Suprapubic skin (tissue), 4 donors: ENCODE data around the gene ZNF532.

Experiments used
- EP300 ChIP-seq: sonication (generic); formaldehyde crosslinking; IDR thresholded peaks from one replicate; pipeline ENCODE4 v1.6.1; 2017; ENCODE audit warnings: antibody characterized with exemption
- POLR2A ChIP-seq, 2 donors: fragments of 450-650 bp; IDR thresholded peaks; one replicate each; pipeline ENCODE4 v1.6.1; 2017; ENCODE audit warnings: antibody characterized with exemption in 2 of 2, mild to moderate bottlenecking in 2 of 2, moderate library complexity in 2 of 2
- POLR2AphosphoS5 ChIP-seq, 3 donors: sonication (generic); formaldehyde crosslinking; IDR thresholded peaks; one replicate each; pipeline ENCODE4 v1.6.1; 2017; ENCODE audit warnings: antibody characterized with exemption in 3 of 3
- TF ChIP-seq, protein P1 (sequence below), 2 donors: fragments of 200-600 bp in 1 of 2; fragments of 450-650 bp in 1 of 2; sonication (generic) in 1 of 2; IDR thresholded peaks; one replicate each; pipeline ENCODE4 v1.5.1; 2016 to 2019; ENCODE audit warnings: antibody characterized with exemption in 2 of 2, mild to moderate bottlenecking in 1 of 2, moderate library complexity in 1 of 2

DNA sequence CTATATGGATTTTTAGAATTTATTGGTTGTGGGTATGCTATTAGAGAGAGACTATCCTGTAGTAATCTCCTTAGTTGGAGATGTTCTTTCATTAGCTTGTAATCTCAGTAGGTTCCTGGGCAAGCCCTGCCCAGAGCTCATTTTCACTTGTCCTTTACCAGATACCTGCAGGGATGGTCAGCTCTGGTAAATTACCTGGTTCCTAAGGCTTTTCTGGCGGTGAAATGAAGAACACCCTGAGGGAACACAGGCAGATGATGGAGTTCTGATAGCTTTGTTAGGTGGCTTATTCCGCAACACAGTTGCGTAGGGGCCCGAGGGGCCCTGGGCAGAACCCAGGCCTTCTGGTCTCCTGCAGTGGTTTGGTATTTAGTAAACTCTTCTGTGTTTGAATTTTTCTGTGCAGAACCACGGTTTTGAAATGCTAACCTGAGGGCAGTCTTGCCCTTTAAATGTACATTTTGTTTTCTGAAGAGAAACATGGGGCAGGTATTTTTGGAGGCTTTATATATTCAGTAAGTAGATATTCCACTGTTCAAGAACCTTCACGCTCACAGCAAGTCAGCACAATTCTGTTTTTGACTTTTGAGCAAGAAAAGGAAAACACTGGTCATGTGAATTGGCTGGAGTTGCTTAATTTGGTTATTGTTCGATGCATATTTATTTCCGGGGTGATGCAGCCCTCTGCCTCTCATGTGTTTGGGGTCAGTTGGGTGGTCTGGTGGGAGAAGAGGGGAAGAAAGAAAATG, 22.4 kb downstream of the ZNF532 start:
- TF ChIP-seq, protein P1, sequence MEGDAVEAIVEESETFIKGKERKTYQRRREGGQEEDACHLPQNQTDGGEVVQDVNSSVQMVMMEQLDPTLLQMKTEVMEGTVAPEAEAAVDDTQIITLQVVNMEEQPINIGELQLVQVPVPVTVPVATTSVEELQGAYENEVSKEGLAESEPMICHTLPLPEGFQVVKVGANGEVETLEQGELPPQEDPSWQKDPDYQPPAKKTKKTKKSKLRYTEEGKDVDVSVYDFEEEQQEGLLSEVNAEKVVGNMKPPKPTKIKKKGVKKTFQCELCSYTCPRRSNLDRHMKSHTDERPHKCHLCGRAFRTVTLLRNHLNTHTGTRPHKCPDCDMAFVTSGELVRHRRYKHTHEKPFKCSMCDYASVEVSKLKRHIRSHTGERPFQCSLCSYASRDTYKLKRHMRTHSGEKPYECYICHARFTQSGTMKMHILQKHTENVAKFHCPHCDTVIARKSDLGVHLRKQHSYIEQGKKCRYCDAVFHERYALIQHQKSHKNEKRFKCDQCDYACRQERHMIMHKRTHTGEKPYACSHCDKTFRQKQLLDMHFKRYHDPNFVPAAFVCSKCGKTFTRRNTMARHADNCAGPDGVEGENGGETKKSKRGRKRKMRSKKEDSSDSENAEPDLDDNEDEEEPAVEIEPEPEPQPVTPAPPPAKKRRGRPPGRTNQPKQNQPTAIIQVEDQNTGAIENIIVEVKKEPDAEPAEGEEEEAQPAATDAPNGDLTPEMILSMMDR (IDR thresholded peaks at IDR 0.05) = no peak
- no peak for TF ChIP-seq EP300
- TF ChIP-seq POLR2AphosphoS5 (IDR thresholded peaks at IDR 0.05) = no peak
- no peak for TF ChIP-seq POLR2A (IDR thresholded peaks at IDR 0.05)
